ENCODE data around the gene HMGXB3. TPM values are rescaled to one million over a fixed set of nuclear protein-coding genes. Genes with fewer than 3 reads are reported as not detected.

HMGXB3 gene
- total RNA-seq, 3 donors from 2014 or later (not counting 1 experiment from before 2014, with no cell fraction given), result 39.0 to 46.5 (median 45.8) TPM

GRCh38 chr5:150068472-150068871 lies 67.9 kb downstream of the HMGXB3 start:
- no peak for DNase-seq
- no peak overlapping the region for H3K27ac Mint-ChIP-seq

GRCh38 chr5:150068961-150069645 lies 68.6 kb downstream of the HMGXB3 start:
- intact Hi-C loops (cut with micrococcal nuclease), result no loop called here
- Histone ChIP-seq H3K27me3 (ENCODE audit: control insufficient read depth, insufficient read depth, low read length) (no peaks in the 10 kb centered on the region), H3K4me1 (ENCODE audit: control insufficient read depth, insufficient read depth, low read length) (peaks cover 23% of the 10 kb centered on the region), H3K27ac (ENCODE audit: low read length) (no peak overlapping the region), H3K4me3 (ENCODE audit: low read length) (no peak overlapping the region), H3K36me3 (ENCODE audit: control insufficient read depth, insufficient read depth, low read length) (no peaks in the 10 kb centered on the region), H3K9me3 (ENCODE audit: control insufficient read depth, insufficient read depth, low read length) (no peaks in the 10 kb centered on the region)
- no peak for TF ChIP-seq CTCF (IDR thresholded peaks at IDR 0.05)
- Mint-ChIP-seq H3K9me3 (no peaks in the 10 kb centered on the region), H3K4me1 (peaks cover 7 to 13% of the 10 kb centered on the region in 2 donors), H3K36me3 (no peaks in the 10 kb centered on the region), H3K27me3 (ENCODE audit: low read depth in 2 of 2) (peaks cover 33 to 34% of the 10 kb centered on the region in 2 donors), H3K4me3 (no peak overlapping the region), H3K27ac (no peak overlapping the region)
- WGBS (ENCODE audit: insufficient coverage), result 89% methylated on average over 11 of the region's 12 CpGs
- ATAC-seq (no peak), DNase-seq (no peak)

More at GRCh38 chr5:150068472-150068871, 67.9 kb downstream of the HMGXB3 start:
- H3K4me1 Mint-ChIP-seq, result peaks cover 7 to 13% of the 10 kb centered on the region in 2 donors
- 56% methylated on average over 4 of the region's 4 CpGs for WGBS (ENCODE audit: insufficient coverage)
- no peak for ATAC-seq
- Histone ChIP-seq H3K36me3 (ENCODE audit: control insufficient read depth, insufficient read depth, low read length) (no peaks in the 10 kb centered on the region), H3K4me3 (ENCODE audit: low read length) (no peak overlapping the region), H3K27me3 (ENCODE audit: control insufficient read depth, insufficient read depth, low read length) (no peaks in the 10 kb centered on the region), H3K27ac (ENCODE audit: low read length) (no peak overlapping the region), H3K9me3 (ENCODE audit: control insufficient read depth, insufficient read depth, low read length) (no peaks in the 10 kb centered on the region), H3K4me1 (ENCODE audit: control insufficient read depth, insufficient read depth, low read length) (peaks cover 23% of the 10 kb centered on the region)
- H3K4me3 Mint-ChIP-seq, result no peak overlapping the region
- no peaks in the 10 kb centered on the region for H3K9me3 Mint-ChIP-seq
- intact Hi-C loops (cut with micrococcal nuclease), result no loop called here
- no peaks in the 10 kb centered on the region for H3K36me3 Mint-ChIP-seq
- no peak for TF ChIP-seq CTCF (IDR thresholded peaks at IDR 0.05)
- peaks cover 38 to 39% of the 10 kb centered on the region in 2 donors for H3K27me3 Mint-ChIP-seq (ENCODE audit: low read depth in 2 of 2)

- Mint-ChIP-seq H3K9me3 (no peaks in the 10 kb centered on the region), H3K36me3 (no peaks in the 10 kb centered on the region), H3K27me3 (ENCODE audit: low read depth in 2 of 2) (peaks cover 26 to 28% of the 10 kb centered on the region in 2 donors), H3K27ac (no peak overlapping the region), H3K4me1 (peaks cover 7 to 13% of the 10 kb centered on the region in 2 donors), H3K4me3 (no peak overlapping the region)
- Histone ChIP-seq H3K27ac (ENCODE audit: low read length) (no peak overlapping the region), H3K4me3 (ENCODE audit: low read length) (no peak overlapping the region), H3K4me1 (ENCODE audit: control insufficient read depth, insufficient read depth, low read length) (peaks cover 20% of the 10 kb centered on the region), H3K27me3 (ENCODE audit: control insufficient read depth, insufficient read depth, low read length) (no peaks in the 10 kb centered on the region), H3K9me3 (ENCODE audit: control insufficient read depth, insufficient read depth, low read length) (no peaks in the 10 kb centered on the region), H3K36me3 (ENCODE audit: control insufficient read depth, insufficient read depth, low read length) (no peaks in the 10 kb centered on the region)
- ATAC-seq (no peak), DNase-seq (no peak)
- intact Hi-C loops (cut with micrococcal nuclease), result no loop called here
- 92% methylated on average over 21 of the region's 25 CpGs for WGBS (ENCODE audit: insufficient coverage)
- no peak for TF ChIP-seq CTCF (IDR thresholded peaks at IDR 0.05)
Measured at GRCh38 chr5:150069672-150070627, 69.4 kb downstream of the HMGXB3 start.

All from natural killer cell (primary cell).